SK-N-SH treated with all-trans-retinoic acid at 6 μM for 48 hours (cell line): ENCODE data around the gene MADD.

Source experiments
- ATAC-seq: fragments of 200-7000 bp; cut with Tn5 transposase; 3 replicates; pipeline ENCODE4 v1.9.1; 2020; ENCODE audit warnings: mild to moderate bottlenecking, moderate library complexity
- ARNTL ChIP-seq: fragments of 450-650 bp; formaldehyde crosslinking; IDR thresholded peaks from 2 replicates; pipeline ENCODE4 v1.5.0; 2020; ENCODE audit warnings: low read depth, mild to moderate bottlenecking, moderate library complexity, borderline replicate concordance
- BACH2 ChIP-seq: fragments of 250-450 bp; sonication (Bioruptor Pico); IDR thresholded peaks from 2 replicates; pipeline ENCODE4 v1.9.0; 2021; ENCODE audit warnings: mild to moderate bottlenecking, borderline replicate concordance
- CSDC2 ChIP-seq: fragments of 250-450 bp; sonication (Bioruptor Pico); IDR thresholded peaks from 2 replicates; pipeline ENCODE4 v1.5.0; 2020; ENCODE audit warnings: mild to moderate bottlenecking, moderate library complexity
- CSRNP3 ChIP-seq: fragments of 250-450 bp; sonication (Bioruptor Pico); IDR thresholded peaks from 2 replicates; pipeline ENCODE4 v1.5.1; 2021; ENCODE audit warnings: mild to moderate bottlenecking, moderate library complexity
- ESRRG ChIP-seq: fragments of 250-450 bp; sonication (Bioruptor Pico); IDR thresholded peaks from 2 replicates; pipeline ENCODE4 v1.6.1; 2021; ENCODE audit warnings: mild to moderate bottlenecking
- GLIS3 ChIP-seq: fragments of 250-450 bp; sonication (Bioruptor Pico); IDR thresholded peaks from 2 replicates; pipeline ENCODE4 v1.5.0; 2020; ENCODE audit warnings: mild to moderate bottlenecking, moderate library complexity
- ISL1 ChIP-seq: fragments of 250-450 bp; sonication (Bioruptor Pico); IDR thresholded peaks from 2 replicates; pipeline ENCODE4 v2.1.2; 2022; ENCODE audit warnings: mild to moderate bottlenecking, moderate library complexity
- OSR1 ChIP-seq: fragments of 250-450 bp; sonication (Bioruptor Pico); IDR thresholded peaks from 2 replicates; pipeline ENCODE4 v1.8.0; 2022; ENCODE audit warnings: moderate library complexity, mild to moderate bottlenecking, inconsistent platforms
- PATZ1 ChIP-seq: fragments of 250-450 bp; sonication (Bioruptor Pico); IDR thresholded peaks from 2 replicates; pipeline ENCODE4 v1.8.0; 2020; ENCODE audit warnings: mild to moderate bottlenecking, moderate library complexity, borderline replicate concordance
- PPARA ChIP-seq: fragments of 250-450 bp; sonication (Bioruptor Pico); IDR thresholded peaks from 2 replicates; pipeline ENCODE4 v1.5.0; 2020; ENCODE audit warnings: mild to moderate bottlenecking, borderline replicate concordance
- RARB ChIP-seq: fragments of 250-450 bp; sonication (Bioruptor Pico); IDR thresholded peaks from 2 replicates; pipeline ENCODE4 v1.8.0; 2021; ENCODE audit warnings: mild to moderate bottlenecking, moderate library complexity
- TCF4 ChIP-seq: fragments of 250-450 bp; sonication (Bioruptor Pico); IDR thresholded peaks from 2 replicates; pipeline ENCODE4 v1.8.0; 2021; ENCODE audit warnings: mild to moderate bottlenecking, moderate library complexity, borderline replicate concordance
- TOX ChIP-seq: fragments of 250-450 bp; sonication (Bioruptor Pico); IDR thresholded peaks from 2 replicates; pipeline ENCODE4 v1.8.0; 2021; ENCODE audit warnings: mild to moderate bottlenecking, moderate library complexity, borderline replicate concordance
- TSHZ2 ChIP-seq: fragments of 250-450 bp; sonication (Bioruptor Pico); IDR thresholded peaks from 2 replicates; pipeline ENCODE4 v1.5.0; 2020; ENCODE audit warnings: mild to moderate bottlenecking, moderate library complexity
- ZC3H10 ChIP-seq: fragments of 250-450 bp; sonication (Bioruptor Pico); IDR thresholded peaks from 2 replicates; pipeline ENCODE4 v1.5.1; 2021; ENCODE audit warnings: mild to moderate bottlenecking, moderate library complexity
- ZFP3 ChIP-seq: fragments of 250-450 bp; sonication (Bioruptor Pico); IDR thresholded peaks from 2 replicates; pipeline ENCODE4 v1.5.0; 2020; ENCODE audit warnings: mild to moderate bottlenecking, moderate library complexity
- ZFP30 ChIP-seq: fragments of 450-650 bp; formaldehyde crosslinking; IDR thresholded peaks from 2 replicates; pipeline ENCODE4 v1.5.0; 2022; ENCODE audit warnings: mild to moderate bottlenecking, moderate library complexity
- ZNF565 ChIP-seq: fragments of 450-650 bp; formaldehyde crosslinking; conservative IDR thresholded peaks from 2 replicates; pipeline ENCODE4 v1.5.0; 2020; ENCODE audit warnings: low read depth, mild to moderate bottlenecking, moderate library complexity
- ZNF70 ChIP-seq: fragments of 450-650 bp; formaldehyde crosslinking; IDR thresholded peaks from 2 replicates; pipeline ENCODE4 v1.5.0; 2020; ENCODE audit warnings: mild to moderate bottlenecking, moderate library complexity
- ZNF8 ChIP-seq: fragments of 450-650 bp; formaldehyde crosslinking; IDR thresholded peaks from 2 replicates; pipeline ENCODE4 v1.5.0; 2020; ENCODE audit warnings: mild to moderate bottlenecking, moderate library complexity
- TF ChIP-seq, protein P1 (sequence below): fragments of 250-450 bp; sonication (Bioruptor Pico); IDR thresholded peaks from 2 replicates; pipeline ENCODE4 v1.5.1; 2020; ENCODE audit warnings: low read depth, mild to moderate bottlenecking, moderate library complexity
- TF ChIP-seq, protein P2 (sequence below): fragments of 250-450 bp; sonication (Bioruptor Pico); IDR thresholded peaks from 2 replicates; pipeline ENCODE4 v1.8.0; 2021; ENCODE audit warnings: low read depth, mild to moderate bottlenecking, moderate library complexity, borderline replicate concordance

MADD gene

GRCh38 chr11:47327025-47327424 is 57.1 kb downstream of the MADD start:
- no peak for ATAC-seq
- TF ChIP-seq RARB (no peak), TCF4 (no peak), PATZ1 (CRISPR knock-in tag) (no peak), ARNTL (CRISPR knock-in tag) (no peak), ZFP30 (CRISPR knock-in tag) (no peak), TOX (CRISPR knock-in tag) (no peak), OSR1 (CRISPR knock-in tag) (no peak), ZNF565 (no peak), CSRNP3 (no peak), ESRRG (no peak), ZC3H10 (no peak), ZNF8 (CRISPR knock-in tag) (no peak), ZFP3 (CRISPR knock-in tag) (no peak), ISL1 (no peak), GLIS3 (CRISPR knock-in tag) (no peak)
- TF ChIP-seq, protein P1, sequence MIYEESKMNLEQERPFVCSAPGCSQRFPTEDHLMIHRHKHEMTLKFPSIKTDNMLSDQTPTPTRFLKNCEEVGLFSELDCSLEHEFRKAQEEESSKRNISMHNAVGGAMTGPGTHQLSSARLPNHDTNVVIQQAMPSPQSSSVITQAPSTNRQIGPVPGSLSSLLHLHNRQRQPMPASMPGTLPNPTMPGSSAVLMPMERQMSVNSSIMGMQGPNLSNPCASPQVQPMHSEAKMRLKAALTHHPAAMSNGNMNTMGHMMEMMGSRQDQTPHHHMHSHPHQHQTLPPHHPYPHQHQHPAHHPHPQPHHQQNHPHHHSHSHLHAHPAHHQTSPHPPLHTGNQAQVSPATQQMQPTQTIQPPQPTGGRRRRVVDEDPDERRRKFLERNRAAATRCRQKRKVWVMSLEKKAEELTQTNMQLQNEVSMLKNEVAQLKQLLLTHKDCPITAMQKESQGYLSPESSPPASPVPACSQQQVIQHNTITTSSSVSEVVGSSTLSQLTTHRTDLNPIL (CRISPR knock-in tag): no peak
- TF ChIP-seq, protein P2, sequence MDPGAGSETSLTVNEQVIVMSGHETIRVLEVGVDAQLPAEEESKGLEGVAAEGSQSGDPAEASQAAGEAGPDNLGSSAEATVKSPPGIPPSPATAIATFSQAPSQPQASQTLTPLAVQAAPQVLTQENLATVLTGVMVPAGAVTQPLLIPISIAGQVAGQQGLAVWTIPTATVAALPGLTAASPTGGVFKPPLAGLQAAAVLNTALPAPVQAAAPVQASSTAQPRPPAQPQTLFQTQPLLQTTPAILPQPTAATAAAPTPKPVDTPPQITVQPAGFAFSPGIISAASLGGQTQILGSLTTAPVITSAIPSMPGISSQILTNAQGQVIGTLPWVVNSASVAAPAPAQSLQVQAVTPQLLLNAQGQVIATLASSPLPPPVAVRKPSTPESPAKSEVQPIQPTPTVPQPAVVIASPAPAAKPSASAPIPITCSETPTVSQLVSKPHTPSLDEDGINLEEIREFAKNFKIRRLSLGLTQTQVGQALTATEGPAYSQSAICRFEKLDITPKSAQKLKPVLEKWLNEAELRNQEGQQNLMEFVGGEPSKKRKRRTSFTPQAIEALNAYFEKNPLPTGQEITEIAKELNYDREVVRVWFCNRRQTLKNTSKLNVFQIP (CRISPR knock-in tag): no peak

DNA sequence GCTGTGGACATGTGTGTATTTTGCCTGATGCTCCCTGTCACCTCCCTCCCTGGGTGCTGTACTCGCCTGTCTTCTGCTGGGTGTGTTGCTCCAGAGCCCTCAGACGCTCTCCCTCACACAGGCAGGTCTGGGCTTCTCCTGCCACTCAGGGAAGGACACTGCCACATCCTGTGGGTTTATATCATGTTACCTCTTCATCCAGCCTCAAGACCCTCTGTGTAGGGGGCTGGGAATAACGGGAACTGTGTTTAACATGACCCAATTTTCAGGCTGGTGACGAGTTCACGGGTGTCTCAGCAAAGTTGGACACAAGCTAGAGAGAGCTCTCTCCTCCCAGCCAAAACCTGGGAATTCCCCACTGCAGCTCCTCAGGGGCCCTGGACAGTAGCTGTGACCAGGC is 58.0 kb downstream of the MADD start:
- TF ChIP-seq CSDC2 (CRISPR knock-in tag): no peak
- TF ChIP-seq ISL1: no peak
- TF ChIP-seq ZFP30 (CRISPR knock-in tag): no peak
- no peak for TF ChIP-seq PATZ1 (CRISPR knock-in tag)
- no peak for TF ChIP-seq ZC3H10
- TF ChIP-seq BACH2 (CRISPR knock-in tag): no peak
- ATAC-seq: no peak

- no peak for ATAC-seq
- TF ChIP-seq OSR1 (CRISPR knock-in tag) (no peak), PATZ1 (CRISPR knock-in tag) (no peak), ZNF70 (CRISPR knock-in tag) (no peak), PPARA (CRISPR knock-in tag) (no peak), CSDC2 (CRISPR knock-in tag) (no peak), CSRNP3 (no peak), TCF4 (no peak), TSHZ2 (no peak), GLIS3 (CRISPR knock-in tag) (no peak), ISL1 (no peak), ESRRG (no peak), ARNTL (CRISPR knock-in tag) (no peak)
These were observed 58.8 kb downstream of the MADD start for GRCh38 chr11:47328449-47329390.
